Stimulated activated CD8-positive, alpha-beta memory T cell treated with anti-CD3 and anti-CD28 coated beads, Interleukin-12 subunit alpha, Interleukin-12 subunit beta, amount 100 ng/mL, for 24 hours (primary cell): Measurements from ENCODE around the gene HPN.
"Not testable (repeated sequence)": the region's sequence is repeated elsewhere in the genome, so short reads cannot be mapped to it uniquely, and the experiment has no call there.

Experiments used
- DNase-seq: peaks from one replicate; pipeline ENCODE4 v3.0.0-alpha.2; 2020; ENCODE audit errors: extremely low read depth

Gene HPN

DNA sequence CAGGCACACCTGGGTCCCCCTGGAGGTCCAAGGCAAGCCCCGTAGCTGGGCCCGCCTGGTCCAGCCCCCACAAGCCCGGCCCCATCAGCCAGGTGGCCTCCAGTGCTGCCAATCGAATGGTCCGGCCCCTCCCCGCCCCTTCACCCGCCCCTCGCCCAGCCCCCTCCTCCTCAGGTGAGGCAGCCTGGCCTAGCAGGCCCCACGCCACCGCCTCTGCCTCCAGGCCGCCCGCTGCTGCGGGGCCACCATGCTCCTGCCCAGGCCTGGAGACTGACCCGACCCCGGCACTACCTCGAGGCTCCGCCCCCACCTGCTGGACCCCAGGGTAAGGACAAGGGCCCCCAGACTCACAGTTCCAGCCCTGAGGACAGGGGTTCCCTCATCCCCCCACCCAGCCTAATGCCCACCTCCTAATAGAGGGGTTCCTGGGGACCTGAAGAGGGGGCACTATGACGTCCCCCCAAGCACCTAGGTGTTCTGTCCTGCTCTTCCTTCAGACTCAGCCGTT lies at the start of gene HPN:
Gene HPN, plus strand, starts transcription at position 174 of the 508 bp plus-strand sequence. CDS start 786 bp downstream, outside the sequence.
- DNase-seq: no peak

DNA sequence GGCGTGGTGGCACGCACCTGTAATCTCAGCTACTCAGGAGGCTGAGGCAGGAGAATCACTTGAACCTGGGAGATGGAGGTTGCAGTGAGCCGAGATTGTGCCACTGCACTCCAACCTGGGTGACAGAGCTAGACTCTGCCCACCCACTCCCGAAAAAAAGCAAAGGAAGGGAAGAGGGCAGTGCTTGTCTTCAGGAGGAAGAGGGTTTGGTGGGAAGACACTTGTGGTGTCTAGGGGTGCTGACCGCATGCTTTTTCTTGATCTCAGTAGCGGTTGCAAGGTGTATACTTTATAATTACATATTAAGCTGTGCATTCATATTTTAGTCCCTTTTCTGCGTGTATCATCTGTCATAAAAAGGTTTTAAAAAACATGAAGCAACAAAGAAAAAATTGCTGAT lies 48.9 kb upstream of the HPN start:
- DNase-seq: not testable (repeated sequence)

DNA sequence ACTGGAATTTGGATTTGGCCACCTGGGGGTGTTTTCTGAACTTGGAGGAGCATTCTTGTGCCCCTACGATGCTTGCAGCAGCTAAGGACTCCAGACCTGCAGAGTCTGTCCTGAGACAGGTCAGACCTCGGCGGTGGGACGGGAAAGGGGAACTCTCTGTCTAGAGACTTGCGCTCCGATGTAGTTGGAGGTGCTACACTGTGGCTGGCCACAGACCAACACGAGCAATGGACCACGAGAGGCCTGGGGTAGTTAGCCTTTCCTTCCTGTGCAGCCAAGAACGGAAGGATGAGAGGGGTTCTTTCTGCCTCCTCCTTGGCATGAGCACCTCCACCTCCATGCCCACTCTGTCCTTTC lies 47.3 kb upstream of the HPN start:
- DNase-seq: no peak

DNA sequence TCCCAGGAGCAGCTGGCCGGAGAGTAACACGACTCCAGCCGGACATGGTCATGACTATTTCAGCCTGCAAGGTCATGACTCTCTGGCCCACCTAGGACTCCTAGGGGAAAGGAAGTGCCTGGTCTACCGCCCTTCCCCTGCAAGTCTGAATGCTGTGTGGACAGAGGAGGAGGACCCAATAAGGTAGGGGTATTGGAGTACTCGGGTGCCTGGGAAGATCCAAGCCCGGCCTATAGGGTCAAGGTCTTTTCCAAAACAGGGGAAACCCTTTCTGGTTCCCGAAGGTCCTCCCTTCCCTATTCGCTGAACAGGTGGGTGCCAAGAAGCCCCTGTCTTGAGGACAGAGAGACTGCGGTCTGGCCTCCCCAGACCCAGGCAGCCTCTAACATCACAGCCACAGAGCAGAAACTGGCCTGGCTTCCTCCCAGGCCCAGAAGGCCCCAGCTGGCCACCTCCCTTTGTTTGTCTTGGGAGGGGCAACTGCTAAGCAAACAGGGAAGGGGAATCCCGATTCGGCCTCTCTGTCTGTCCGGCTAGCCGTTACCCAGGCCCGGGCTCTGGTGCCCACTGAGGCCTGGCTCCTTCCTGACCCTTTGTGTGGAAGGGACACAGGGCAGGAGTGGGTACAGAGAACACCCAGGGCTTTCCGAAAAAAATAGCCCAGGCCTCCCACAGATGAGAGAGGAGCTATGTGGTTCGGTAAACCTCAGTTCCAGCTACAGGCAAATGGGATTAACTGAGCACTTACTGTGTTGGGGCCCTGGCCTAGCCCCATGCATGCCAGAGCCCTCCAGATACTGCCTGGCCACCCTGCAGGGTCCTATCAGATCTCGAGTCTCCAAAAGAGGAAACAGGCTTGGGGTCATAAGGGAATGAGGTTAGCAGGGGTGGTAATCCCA lies 46.6 kb upstream of the HPN start:
- no peak for DNase-seq

DNA sequence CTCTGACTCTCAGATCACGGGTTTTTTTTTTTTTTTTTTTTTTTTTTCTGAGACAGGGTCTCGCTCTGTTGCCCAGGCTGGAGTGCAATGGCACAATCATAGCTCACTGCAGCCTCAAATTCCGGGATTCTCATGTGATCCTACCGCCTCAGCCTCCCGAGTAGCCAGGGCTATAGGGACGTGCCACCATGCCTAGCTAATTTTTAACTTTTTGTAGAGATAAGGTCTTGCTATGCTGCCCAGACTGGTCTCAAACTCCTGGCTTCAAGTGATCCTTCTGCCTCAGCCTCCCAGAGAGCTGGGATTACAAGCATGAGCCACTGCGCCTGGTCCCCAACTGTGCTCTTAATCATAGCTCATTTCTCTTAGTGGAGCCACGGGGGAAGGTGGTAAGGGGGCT lies 46.0 kb upstream of the HPN start:
- no peak for DNase-seq

DNA sequence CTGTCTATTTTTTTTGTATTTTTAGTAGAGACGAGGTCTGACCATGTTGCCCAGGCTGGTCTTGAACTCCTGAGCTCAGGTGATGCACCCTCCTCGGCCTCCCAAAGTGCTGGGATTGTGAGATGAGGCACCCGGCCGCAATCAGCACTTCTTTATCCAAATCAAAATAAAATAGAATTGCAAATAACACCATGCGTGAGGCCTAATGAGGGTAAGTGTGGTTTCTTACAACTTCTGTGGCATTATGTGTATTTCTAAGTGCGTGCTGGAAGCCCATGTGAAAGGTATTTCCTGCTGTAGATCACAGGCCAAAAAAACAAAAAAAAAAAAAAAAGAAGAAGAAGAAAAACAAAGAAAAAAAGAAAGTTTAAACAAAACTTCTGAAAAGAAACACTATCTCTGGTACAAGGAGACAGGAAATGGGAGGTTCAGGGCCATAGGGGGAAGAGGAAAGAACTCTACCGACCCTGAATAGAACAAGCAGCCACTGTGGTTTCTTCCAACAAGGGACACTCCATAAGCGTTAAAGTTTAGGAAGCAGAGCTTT lies 44.4 kb upstream of the HPN start:
- DNase-seq: no peak

DNA sequence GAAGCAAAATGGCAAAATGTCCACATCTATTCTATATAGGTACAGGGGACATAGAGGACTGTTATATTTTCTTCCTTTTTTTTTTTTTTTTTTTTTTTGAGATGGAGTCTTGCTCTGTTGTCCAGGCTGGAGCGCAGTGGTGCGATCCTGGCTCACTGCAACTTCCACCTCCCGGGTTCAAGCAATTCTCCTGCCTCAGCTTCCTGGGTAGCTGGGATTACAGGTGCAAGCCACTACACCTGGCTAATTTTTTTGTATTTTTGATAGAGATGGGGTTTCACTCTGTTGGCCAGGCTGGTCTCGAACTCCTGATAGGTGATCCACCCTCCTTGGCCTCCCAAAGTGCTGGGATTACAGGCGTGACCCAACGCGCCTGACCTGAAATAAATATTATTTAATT lies 43.3 kb upstream of the HPN start:
- not testable (repeated sequence) for DNase-seq

DNA sequence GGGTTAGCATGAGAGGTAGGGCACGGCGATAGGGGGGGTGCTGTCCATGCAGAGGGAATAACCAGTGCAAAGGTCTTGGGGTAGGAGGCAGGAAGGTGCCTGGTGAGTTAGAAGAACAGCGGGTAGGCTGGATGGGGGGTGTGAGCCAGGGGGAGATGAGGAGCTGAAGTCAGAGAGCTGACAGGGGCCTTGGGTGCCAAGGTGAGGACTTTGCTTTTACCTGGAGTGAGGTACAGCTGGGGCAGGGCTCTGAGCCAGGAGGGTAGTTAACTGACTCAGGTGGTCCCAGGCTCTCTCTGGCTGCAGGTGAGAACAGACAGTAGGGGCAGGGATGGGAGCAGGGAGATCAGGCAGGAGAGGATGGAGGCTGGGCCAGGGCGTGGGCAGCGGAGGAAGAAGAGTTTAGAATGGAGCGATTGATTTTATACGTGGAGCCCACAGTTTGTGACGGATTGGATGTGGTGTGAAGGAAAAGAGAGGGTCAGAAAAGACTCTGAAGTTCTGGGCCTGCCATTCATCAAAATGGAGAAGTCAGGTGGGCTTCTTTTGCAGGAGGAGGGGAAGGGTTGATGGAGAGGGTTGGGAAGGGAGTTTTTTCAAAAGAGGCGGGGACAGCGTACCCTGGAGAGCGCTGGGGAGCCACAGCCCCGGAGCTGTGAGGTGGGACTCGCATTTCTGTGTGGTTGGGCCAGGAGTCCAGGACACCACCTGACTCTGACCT lies 42.6 kb upstream of the HPN start:
- no peak for DNase-seq

DNA sequence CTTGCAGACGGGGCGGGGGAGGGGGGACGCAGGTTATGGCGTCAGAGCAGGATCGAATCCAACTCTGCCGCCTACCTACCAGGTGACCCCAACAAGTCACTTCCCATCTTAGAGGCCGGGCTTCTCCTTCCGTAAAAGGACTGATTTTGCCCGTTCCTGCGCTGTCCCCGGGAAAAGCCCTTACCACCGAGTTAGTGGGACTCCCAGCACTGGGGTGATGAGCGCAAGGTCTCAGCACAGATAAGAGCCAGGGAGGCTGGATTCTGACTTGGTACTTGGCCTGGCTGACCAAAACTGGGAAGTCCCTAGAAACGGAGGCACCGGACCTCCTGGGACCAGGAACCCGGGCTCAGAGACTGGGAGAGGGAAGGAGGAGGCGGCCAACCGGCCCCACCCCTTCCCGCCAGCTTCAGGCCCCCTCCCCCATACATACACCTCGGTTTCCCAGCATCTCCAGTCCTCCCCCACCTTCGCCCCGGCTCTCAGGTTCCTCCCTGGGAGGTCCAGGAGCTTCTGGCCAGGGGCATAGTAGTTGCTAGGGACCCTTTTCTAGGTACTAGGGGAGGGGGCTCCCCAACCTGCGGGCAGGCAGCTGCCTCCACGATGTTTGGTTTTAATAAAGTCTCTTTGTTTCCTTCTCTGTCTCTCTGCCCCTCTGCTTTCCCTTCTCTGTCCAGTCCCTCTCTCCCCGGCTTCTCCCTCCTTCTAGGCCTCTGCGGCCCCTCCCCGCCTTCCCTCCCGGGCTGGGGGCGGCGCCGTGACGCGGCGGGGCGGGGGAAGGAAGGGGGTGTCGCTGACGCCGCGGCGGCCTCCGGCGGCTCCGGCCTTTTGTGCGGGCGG lies 41.8 kb upstream of the HPN start, which contains the start of gene GRAMD1A:
Gene GRAMD1A, plus strand, starts transcription at position 826 of the 840 bp plus-strand sequence. CDS start 156 bp downstream, outside the sequence.
- peak; percentile 49 for DNase-seq

DNA sequence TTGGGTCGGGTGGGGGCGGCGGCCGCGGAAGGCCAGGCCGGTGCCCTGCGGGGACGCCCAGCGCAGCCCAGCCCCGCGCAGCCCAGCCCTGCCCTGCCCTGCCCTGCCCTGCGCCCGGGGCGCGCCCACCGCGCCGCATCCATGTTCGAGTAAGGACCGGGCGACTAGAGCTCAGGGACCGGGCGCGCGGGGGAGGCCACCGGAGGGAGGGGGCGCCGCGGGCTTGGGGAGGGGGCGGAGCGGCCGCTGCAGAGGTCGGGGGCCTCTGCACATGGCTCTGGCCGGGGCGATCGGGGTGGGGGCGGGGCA lies 41.2 kb upstream of the HPN start:
- DNase-seq: no peak

DNA sequence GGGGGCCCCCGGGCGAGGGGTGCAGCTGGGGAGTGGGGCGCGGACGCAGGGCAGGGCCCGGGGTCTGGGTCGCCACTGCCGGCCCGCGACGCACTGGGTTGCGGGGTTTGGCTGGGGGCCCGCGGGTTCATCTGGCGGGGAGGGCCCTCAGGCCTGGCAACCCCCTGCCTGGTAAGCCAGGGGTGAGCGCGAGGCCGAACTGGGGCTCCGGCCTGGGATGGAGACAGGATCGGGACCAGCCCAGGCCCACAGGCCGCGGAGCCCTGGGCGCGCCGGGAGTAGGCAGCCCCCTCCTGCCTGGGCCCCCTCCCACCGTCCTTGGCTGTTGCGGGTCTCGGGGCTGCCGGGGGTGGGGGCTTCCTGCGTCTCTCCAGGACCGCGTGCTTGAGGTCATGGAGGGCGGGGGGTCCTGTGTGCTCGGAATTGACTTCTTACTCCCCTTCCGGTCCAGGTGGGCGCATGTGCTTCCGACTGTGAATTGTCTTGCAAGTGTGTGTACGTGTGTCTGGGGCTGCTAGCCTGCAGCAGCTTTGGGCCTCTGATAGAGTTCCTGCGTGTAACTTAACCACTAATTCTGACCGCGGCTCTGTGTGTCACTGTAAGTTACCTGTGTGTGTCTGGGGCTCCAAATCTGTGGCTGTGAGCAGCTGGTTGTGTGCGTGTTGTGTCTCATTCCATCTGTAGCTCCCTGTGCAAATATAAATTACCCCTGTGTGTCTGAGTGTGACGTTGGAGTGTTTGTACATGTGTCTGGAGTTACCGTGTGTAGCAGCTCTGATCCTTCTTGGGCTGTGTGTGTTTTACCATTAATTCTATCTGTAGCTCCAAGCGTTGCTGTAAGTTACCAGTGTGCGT lies 40.6 kb upstream of the HPN start:
- DNase-seq: peak; percentile 33

DNA sequence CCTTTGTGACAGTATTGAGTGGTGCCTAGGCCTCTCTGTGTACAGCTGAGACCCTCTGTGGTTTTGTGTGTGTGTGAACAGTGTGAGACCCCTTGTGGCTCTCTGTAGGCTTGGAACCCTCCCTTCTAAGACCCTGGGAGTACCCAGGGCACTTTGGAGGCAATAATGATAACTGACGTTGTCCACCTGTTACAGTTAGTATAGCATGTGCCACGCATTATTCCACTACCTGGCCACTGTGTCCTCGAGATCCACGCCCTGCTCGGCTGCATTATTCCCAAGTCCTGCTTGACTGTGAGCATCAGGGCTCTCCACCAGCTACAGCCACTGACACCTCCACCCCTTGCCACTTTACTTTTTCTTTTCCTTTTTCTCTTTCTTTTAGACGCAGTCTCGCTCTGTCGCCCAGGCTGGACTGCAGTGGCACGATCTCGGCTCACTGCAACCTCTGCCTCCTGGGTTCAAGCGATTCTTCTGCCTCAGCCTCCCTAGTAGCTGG lies 39.4 kb upstream of the HPN start:
- no peak for DNase-seq

DNA sequence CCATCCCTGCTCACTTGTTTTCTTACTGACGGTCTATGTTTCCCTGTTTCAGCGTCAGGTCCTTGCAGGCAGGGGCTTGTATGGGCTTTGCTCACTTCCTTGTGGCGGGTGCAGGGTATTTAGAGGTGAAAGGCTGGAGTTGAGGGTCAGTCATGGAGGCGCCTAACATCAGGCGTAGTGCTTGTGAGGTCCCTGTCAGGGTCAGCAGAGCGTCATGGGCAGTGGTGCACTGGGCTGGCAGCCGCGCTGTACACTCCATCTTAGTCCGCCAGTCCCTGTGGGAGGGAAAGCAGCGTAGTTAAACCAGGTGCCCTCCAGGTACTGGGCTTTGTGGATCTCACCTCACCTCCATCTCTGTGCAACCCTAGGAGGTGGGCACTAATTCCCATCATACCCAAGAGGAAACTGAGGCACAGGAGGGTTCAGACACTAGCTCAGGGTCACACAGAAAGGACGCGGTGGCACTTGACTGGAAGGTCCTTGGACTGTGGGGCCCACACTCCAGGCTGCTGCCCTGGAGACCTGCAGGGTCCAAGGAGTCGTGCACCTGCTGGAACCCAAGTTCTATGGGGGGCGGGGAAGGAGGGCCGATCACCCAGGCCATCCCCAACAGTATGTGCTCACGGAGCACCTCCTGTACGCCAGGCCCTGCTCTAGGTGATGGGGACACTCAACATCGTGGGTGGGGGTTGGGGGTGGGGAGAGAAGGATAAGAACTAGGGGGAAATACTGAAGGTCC lies 36.8 kb upstream of the HPN start:
- no peak for DNase-seq

DNA sequence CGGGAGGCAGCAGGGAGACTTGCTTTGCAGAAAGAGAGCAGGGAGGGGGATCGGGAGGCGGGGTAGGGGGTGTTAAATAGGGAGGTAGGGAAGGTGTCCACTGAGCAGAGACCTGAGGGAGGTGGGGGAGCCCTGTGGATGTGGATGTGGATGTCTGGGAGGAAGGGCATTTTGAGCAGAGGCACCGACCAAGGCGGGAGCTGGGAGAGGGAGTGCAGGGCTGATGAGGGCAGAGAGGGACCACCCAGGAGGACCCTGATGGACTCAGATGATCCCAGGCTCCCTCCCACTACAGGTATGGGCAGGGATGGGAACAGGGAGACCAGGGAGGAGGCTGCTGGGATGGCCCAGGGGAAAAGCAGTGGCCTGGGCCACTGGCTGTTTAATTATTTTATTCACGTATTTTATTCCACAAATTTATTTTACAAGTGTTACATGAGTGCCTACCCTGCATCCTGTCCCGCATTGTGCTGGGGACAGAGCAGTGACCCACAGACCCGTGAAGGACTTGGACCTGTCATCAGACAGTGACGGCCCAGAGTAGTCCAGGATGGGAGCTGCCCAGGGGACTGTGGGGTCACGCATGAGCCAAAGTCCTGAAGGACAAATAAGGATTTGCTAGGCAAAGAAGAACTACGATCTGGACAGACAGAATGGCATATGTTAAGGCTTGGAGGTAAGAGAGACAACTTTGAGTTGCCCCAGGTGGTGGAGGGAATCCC lies 36.1 kb upstream of the HPN start:
- DNase-seq: no peak

DNA sequence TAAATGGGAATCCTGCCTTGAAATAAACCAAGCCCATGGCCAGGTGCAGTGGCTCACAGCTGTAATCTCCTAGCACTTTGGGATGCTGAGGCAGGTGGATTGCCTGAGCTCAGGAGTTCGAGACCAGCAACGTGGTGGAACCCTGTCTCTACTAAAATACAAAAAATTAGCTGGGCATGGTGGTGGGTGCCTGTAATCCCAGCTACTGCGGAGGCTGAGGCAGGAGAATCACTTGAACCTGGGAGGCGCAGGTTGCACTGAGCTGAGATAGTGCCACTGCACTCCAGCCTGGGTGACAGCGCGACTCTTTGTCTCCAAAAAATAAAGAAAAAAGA lies 35.5 kb upstream of the HPN start:
- DNase-seq: not testable (repeated sequence)

DNA sequence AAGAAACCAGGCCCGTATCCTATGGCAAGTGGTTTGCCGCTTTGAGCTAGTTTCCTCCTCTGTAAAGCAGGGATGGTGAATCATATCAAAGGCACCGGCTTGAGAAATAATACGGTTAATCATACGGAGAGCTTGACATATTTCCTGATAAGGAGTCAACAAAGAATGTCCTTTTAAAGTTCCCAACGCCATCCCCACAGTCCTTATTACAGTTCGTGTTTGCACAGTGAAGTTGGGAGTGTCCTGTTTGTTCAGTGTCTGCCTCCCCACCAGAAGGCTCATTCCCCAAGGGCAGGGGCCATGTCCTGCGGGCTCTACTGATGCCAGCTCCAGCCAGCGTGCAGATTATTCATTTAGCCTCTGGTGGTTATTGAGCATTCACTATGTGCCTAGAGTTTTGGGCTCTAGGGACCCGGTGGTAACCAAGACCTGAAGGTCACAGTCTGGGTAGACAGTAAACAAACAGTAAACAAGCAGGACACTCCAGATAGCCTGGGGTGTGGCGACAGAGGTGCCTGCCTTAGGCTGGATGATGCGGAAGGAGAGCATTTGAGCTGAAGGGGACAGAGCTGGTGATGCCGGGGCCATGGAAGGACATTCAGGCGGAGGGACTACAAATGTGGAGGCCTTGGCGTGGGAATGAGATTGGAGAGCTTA lies 35.1 kb upstream of the HPN start:
- no peak for DNase-seq

DNA sequence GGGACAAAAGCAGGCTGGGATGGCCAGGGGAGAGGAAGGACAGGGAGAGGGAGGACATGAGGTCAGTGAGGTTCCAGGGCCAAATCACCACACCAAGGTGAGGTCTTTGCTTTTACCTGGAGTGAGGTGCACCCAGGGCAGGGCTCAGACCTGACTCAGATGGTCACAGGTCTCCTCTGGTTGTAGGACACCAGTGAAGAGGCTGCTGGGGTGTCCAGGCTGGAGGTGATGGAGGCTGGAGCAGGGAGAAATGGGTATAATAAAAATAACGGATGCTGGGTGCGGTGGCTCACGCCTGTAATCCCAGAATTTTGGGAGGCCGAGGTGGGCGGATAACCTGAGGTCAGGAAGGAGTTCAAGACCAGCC lies 34.5 kb upstream of the HPN start:
- DNase-seq: no peak

DNA sequence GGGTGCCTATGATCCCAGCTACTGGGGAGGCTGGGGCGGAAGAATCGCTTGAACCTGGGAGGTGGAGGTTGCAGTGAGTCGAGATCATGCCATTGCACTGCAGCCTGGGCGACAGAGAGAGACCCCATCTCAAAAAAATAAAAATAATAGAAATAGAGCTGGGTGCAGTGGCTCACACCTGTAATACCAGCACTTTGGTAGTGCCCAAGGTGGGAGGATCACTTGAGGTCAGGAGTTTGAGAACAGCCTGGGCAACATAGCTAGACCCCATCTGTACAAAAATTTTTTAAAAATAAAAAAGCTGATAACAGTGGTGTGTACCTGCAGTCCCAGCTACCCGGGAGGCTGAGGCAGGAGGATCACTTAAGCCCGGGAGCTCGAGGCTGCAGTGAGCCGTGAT lies 34.1 kb upstream of the HPN start:
- DNase-seq: not testable (repeated sequence)

DNA sequence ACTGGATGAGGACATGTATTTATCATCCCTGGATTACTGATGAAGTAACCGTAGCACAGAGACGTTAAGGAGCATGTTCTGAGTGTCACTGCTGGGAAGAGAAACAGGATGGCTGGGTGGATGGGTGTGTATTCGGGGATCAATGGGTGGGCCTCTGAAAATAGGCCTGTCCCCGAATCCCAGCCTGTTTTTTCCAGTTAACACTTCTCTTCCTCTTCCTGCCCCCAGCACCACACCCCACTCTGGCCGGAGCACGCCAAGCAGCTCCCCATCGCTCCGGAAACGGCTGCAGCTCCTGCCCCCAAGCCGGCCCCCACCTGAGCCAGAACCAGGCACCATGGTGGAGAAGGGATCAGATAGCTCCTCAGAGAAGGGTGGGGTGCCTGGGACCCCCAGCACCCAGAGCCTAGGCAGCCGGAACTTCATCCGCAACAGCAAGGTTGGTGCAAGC lies 32.6 kb upstream of the HPN start:
- no peak for DNase-seq
